ENCODE results near the gene AHSG.
"Not testable (repeated sequence)": the region's sequence is repeated elsewhere in the genome, so short reads cannot be mapped to it uniquely, and the experiment has no call there.

GRCh38 chr3:186569361-186569760 is 43.5 kb upstream of the AHSG start:
- TF ChIP-seq CTCF, POLR2A (IDR thresholded peaks at IDR 0.05): not testable (repeated sequence)
